B cell (primary cell): Measurements from ENCODE around the gene EVL. TPM values are rescaled to one million over a fixed set of nuclear protein-coding genes. Genes with fewer than 3 reads are reported as not detected.
A peak's percentile ranks its signal among the peaks of the same experiment; 100 is the strongest.

Experiments used
- ATAC-seq: fragments of 200-7000 bp; cut with Tn5 transposase; one replicate; pipeline ENCODE4 v1.10.0; 2021; ENCODE audit warnings: low read depth, mild to moderate bottlenecking, moderate number of reproducible peaks, moderate library complexity
- CTCF ChIA-PET: fragments of 350-600 bp; sonication (Branson Sonifier 250); formaldehyde crosslinking; loops from one replicate; lab custom pipeline; 2021; ENCODE audit warnings: antibody characterized with exemption, inconsistent platforms; lab: Charles Lee
- POLR2A ChIA-PET: fragments of 350-600 bp; sonication (Branson Sonifier 250); formaldehyde crosslinking; loops from one replicate; lab custom pipeline; 2021; ENCODE audit warnings: antibody characterized with exemption; lab: Charles Lee
- DNase-seq: peaks from one replicate; pipeline ENCODE4 v3.0.0; 2013
- H2AFZ ChIP-seq: 2 replicates; pipeline ENCODE4 v1.6.1; 2012; ENCODE audit warnings: mild to moderate bottlenecking, low read depth, low read length; ENCODE audit not compliant: insufficient read depth, poor library complexity, severe bottlenecking
- H3K27ac ChIP-seq, 2 donors: 1 replicate in 1 of 2; 2 replicates in 1 of 2; pipeline ENCODE4 v1.5.1; 2012 to 2013; ENCODE audit warnings: low read length in 2 of 2, mild to moderate bottlenecking in 2 of 2, moderate library complexity in 1 of 2
- H3K27me3 ChIP-seq, 4 experiments: fragments of 200-600 bp in 1 of 4; sonication (generic) in 1 of 4; replicated peaks in 1 of 4; 1 replicate in 2 of 4; 2 replicates in 2 of 4; pipeline versions ENCODE4 v1.6.1 to v1.7.0; 2013 to 2016; ENCODE audit warnings: low read length in 3 of 4, mild to moderate bottlenecking in 2 of 4, mixed read lengths in 1 of 4, moderate library complexity in 1 of 4; ENCODE audit not compliant: insufficient read depth in 4 of 4, control insufficient read depth in 3 of 4; ENCODE audit errors: control extremely low read depth in 1 of 4
- H3K36me3 ChIP-seq, 2 experiments: replicated peaks in 1 of 2; 1 replicate in 1 of 2; 2 replicates in 1 of 2; pipeline versions ENCODE4 v1.6.1 to v1.7.1; 2013; ENCODE audit warnings: low read length in 1 of 2; ENCODE audit not compliant: insufficient read depth in 2 of 2, control insufficient read depth in 1 of 2; ENCODE audit errors: control extremely low read depth in 1 of 2, extremely low read depth in 1 of 2
- H3K4me1 ChIP-seq, 2 donors: fragments of 200-600 bp in 1 of 2; sonication (generic) in 1 of 2; 1 replicate in 1 of 2; 2 replicates in 1 of 2; pipeline versions ENCODE4 v1.5.1 to v1.6.1; 2013 to 2017; ENCODE audit warnings: low read length in 2 of 2; ENCODE audit not compliant: control insufficient read depth in 2 of 2, insufficient read depth in 2 of 2
- H3K4me2 ChIP-seq: replicated peaks from 2 replicates; pipeline ENCODE3; 2012; ENCODE audit warnings: mild to moderate bottlenecking, low read depth, low read length; ENCODE audit not compliant: poor library complexity, severe bottlenecking
- H3K4me3 ChIP-seq, 5 experiments: fragments of 200-600 bp in 1 of 5; sonication (generic) in 1 of 5; 1 replicate in 3 of 5; 2 replicates in 2 of 5; pipeline versions ENCODE4 v1.5.1 to v1.7.0; 2011 to 2016; ENCODE audit warnings: low read length in 4 of 5, mild to moderate bottlenecking in 4 of 5, low read depth in 2 of 5, control low read depth in 1 of 5, moderate library complexity in 1 of 5; ENCODE audit not compliant: insufficient read depth in 1 of 5; ENCODE audit errors: control extremely low read depth in 1 of 5, extremely low read depth in 1 of 5
- H3K79me2 ChIP-seq: fragments of 200-600 bp; sonication (generic); one replicate; pipeline ENCODE4 v1.6.0; 2016; ENCODE audit warnings: low read length; ENCODE audit not compliant: control insufficient read depth, insufficient read depth
- H3K9ac ChIP-seq: fragments of 200-600 bp; sonication (generic); 2 replicates; pipeline ENCODE4 v1.6.1; 2017; ENCODE audit warnings: mild to moderate bottlenecking, low read length, moderate library complexity
- H3K9me3 ChIP-seq, 3 donors: one replicate each; pipeline versions ENCODE4 v1.6.1 to v1.7.1; 2013; ENCODE audit warnings: low read length in 2 of 3; ENCODE audit not compliant: control insufficient read depth in 2 of 3, insufficient read depth in 1 of 3; ENCODE audit errors: control extremely low read depth in 1 of 3
- H4K20me1 ChIP-seq: 2 replicates; pipeline ENCODE4 v1.6.0; 2012; ENCODE audit warnings: mild to moderate bottlenecking, low read length; ENCODE audit not compliant: insufficient read depth, control insufficient read depth, poor library complexity, severe bottlenecking
- H3K27ac Mint-ChIP-seq: one replicate; pipeline ENCODE4 v1.8.0; 2021; ENCODE audit warnings: mixed read lengths
- H3K27me3 Mint-ChIP-seq: one replicate; pipeline ENCODE4 v1.8.0; 2021; ENCODE audit warnings: mixed read lengths
- H3K4me1 Mint-ChIP-seq: one replicate; pipeline ENCODE4 v1.8.0; 2021; ENCODE audit warnings: mixed read lengths
- H3K4me3 Mint-ChIP-seq: one replicate; pipeline ENCODE4 v1.8.0; 2021; ENCODE audit warnings: mixed read lengths
- H3K9me3 Mint-ChIP-seq: one replicate; pipeline ENCODE4 v1.8.0; 2022; ENCODE audit warnings: mixed read lengths; ENCODE audit not compliant: insufficient read depth
- EZH2 ChIP-seq: IDR thresholded peaks from 2 replicates; pipeline ENCODE4 v1.6.1; 2012; ENCODE audit warnings: borderline replicate concordance, low read depth, mild to moderate bottlenecking, moderate library complexity, low read length; ENCODE audit not compliant: insufficient read depth, poor library complexity, severe bottlenecking
- WGBS: methylation state at CpG from one replicate; pipeline ENCODE4 v1.1.5; 2013; ENCODE audit warnings: missing lambda C conversion rate; ENCODE audit not compliant: insufficient coverage; 5-methylcytosine and 5-hydroxymethylcytosine counted together
- intact Hi-C: fragments of 100-400 bp; cut with micrococcal nuclease; formaldehyde crosslinking; loops from one replicate; pipeline ENCODE4 v1.10.0; 2022
- polyA minus RNA-seq: library from RNA; depleted of rRNA, polyadenylated mRNA; stranded (reverse); fragments of >200 nt; gene quantifications from 2 replicates; pipeline ENCODE4 v1.2.3, GENCODE V29; 2012
- polyA plus RNA-seq: library from polyadenylated mRNA; depleted of rRNA; stranded (reverse); fragments of >200 nt; gene quantifications from 2 replicates; pipeline ENCODE4 v1.2.3, GENCODE V29; 2012
- total RNA-seq, 2 donors: library from RNA; stranded (reverse); fragments of 120-200 nt in 1 of 2; gene quantifications; 1 replicate in 1 of 2; 2 replicates in 1 of 2; pipeline versions ENCODE4 v1.2.3 to v1.2.4, GENCODE V29; 2013 to 2022
- TF ChIP-seq, protein P1 (sequence below): fragments of 200-600 bp; IDR thresholded peaks from one replicate; pipeline ENCODE4 v1.8.0; 2022; ENCODE audit warnings: antibody characterized with exemption, mild to moderate bottlenecking

EVL gene, protein sequence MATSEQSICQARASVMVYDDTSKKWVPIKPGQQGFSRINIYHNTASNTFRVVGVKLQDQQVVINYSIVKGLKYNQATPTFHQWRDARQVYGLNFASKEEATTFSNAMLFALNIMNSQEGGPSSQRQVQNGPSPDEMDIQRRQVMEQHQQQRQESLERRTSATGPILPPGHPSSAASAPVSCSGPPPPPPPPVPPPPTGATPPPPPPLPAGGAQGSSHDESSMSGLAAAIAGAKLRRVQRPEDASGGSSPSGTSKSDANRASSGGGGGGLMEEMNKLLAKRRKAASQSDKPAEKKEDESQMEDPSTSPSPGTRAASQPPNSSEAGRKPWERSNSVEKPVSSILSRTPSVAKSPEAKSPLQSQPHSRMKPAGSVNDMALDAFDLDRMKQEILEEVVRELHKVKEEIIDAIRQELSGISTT
- total RNA-seq = 484 and 486 TPM in 2 replicates
- total RNA-seq (2013) = 392 TPM
- polyA plus RNA-seq = 892 and 1,004 TPM in 2 replicates
- 281 and 528 TPM in 2 replicates for polyA minus RNA-seq

DNA sequence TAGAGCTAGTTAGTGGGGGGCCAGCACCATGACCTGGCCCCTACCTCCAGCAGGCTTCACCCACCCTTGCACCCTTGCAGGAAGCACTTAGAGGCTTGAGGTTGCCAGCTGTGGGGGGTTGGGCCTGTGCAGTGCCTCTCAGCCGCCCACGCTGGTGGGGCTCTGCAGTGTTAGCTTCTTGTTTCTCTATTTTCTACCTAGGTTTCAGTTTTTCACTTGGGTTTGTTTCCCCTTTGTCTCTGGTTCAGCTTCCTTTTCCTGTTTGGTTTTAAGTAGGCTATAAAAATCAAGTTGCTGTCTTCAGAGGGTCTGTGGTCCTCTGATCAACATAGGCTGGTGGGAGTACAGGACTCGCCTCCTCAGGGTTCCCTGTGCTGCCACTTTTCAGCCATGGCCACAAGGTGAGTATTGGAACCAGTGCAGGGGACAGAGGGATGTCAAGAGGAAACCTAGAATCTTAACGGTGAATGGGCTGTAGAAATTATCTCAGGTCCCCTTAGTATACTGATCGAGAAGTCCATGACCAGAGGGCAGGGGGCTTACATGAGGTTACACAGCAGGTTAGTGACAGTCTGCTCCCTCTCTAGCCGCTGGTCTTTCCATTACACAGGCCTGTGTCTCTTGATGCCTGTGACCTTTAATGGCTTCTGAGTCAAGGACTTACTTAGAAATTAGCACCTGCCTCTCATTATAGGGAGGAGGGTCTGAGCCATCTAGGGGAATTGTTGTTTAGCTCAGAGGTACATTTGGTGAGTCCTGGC is at the start of gene EVL:
Gene EVL (plus strand): TSS at position 312 of the 761 bp plus-strand sequence. CDS start 79 bp downstream, at position 391.
- peaks cover 21% of the 10 kb centered on the region for H4K20me1 ChIP-seq
- peak; percentile 72 for ATAC-seq
- 0% methylated on average over 6 of the region's 6 CpGs for WGBS
- DNase-seq = peak; percentile 87
- H3K79me2 ChIP-seq = peaks cover 87% of the 10 kb centered on the region
- peak within 1 kb of the TSS; percentile 88 for H3K9ac ChIP-seq
- POLR2A ChIA-PET = interaction anchor here (0.6 to 1.4 kb wide), 10 partner anchors 8 to 156 kb away, joined by 3 to 5 read pairs (median 4); no protein-coding TSS in a partner anchor
- peaks cover 57 to 61% of the 10 kb centered on the region in 2 donors for H3K4me1 ChIP-seq
- no peaks in the 10 kb centered on the region for H3K27me3 ChIP-seq
- TF ChIP-seq EZH2 = no peak
- TF ChIP-seq, protein P1, sequence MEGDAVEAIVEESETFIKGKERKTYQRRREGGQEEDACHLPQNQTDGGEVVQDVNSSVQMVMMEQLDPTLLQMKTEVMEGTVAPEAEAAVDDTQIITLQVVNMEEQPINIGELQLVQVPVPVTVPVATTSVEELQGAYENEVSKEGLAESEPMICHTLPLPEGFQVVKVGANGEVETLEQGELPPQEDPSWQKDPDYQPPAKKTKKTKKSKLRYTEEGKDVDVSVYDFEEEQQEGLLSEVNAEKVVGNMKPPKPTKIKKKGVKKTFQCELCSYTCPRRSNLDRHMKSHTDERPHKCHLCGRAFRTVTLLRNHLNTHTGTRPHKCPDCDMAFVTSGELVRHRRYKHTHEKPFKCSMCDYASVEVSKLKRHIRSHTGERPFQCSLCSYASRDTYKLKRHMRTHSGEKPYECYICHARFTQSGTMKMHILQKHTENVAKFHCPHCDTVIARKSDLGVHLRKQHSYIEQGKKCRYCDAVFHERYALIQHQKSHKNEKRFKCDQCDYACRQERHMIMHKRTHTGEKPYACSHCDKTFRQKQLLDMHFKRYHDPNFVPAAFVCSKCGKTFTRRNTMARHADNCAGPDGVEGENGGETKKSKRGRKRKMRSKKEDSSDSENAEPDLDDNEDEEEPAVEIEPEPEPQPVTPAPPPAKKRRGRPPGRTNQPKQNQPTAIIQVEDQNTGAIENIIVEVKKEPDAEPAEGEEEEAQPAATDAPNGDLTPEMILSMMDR = no peak
- H3K4me2 ChIP-seq = peak within 1 kb of the TSS; percentile 87
- H3K4me3 ChIP-seq = peak within 1 kb of the TSS; percentile 61 to 92 (median 69)
- peak within 1 kb of the TSS; percentile 53 for H2AFZ ChIP-seq
- Mint-ChIP-seq H3K4me1 (peaks cover 83% of the 10 kb centered on the region), H3K9me3 (no peaks in the 10 kb centered on the region), H3K27me3 (no peaks in the 10 kb centered on the region), H3K4me3 (peak within 1 kb of the TSS; percentile 100), H3K27ac (peak within 1 kb of the TSS; percentile 98)
- peaks cover 0 to 11% of the 10 kb centered on the region in 2 experiments for H3K36me3 ChIP-seq
- H3K27ac ChIP-seq = peak within 1 kb of the TSS; percentile 79 to 87
- no peaks in the 10 kb centered on the region for H3K9me3 ChIP-seq
- CTCF ChIA-PET = interaction anchor here (0.9 to 22.8 kb wide), 10 partner anchors 8 to 312 kb away, joined by 3 to 495 read pairs (median 10); no protein-coding TSS in a partner anchor
- intact Hi-C loops = loop anchor here (1.0 to 2.0 kb wide), 4 partner anchors 8 to 173 kb away; no protein-coding TSS in a partner anchor
